ENCODE results near the gene FGD4.

The FGD4 gene

DNA sequence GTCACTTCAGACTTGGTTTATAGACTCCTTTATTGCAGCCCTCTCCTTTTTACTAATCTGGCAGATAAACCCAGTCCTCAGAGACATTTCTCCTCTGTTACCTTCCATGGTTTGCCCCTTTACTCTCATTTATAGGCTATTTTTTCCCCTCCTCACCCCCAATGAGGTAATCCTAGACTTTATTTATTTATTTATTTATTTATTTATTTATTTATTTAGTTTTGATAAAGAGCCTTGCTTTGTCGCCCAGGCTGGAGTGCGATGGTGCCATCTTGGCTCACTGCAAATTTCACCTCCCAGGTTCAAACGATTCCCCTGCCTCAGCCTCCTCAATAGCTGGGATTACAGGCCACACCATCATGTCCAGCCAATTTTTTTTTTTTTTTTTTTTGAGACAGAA is 8.4 kb downstream of the FGD4 start:
- no peak for DNase-seq (ENCODE audit: low read depth)

DNA sequence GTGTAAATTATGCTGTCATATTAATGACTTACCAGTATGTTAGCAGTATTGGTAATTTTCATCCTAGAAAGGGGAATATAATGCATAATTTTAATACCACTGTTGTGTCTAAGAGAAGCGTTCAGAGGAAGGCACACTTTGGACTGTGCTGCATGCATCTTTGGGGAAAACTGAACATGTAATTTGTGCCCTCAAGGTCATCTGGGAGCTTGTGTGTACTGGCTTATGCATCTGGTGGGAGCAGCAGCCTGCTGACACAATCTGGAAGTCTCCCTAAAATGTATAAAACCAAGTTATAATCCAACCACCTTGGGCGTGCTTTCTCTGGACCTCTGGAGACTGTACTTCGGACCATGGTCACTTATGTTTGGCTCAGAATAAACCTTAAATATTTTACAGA is 14.1 kb downstream of the FGD4 start:
- no peak for DNase-seq (ENCODE audit: low read depth)

DNA sequence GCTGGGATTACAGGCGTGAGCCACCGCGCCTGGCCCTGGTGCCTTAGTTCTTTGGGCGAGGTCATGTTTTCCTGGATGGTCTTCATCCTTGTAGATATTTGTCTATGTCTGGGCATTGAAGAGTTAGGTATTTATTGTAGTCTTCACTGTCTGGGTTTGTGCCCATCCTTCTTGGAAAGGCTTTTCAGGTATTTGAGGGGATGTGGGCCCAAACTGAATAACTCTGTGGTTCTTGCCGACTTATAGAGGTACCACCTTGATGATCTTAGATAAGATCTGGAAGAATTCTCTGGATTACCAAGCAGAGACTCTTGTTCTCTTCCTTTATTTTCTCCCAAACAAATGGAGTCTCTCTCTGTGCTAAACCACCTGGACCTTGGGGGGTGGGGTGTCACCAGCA is 18.9 kb downstream of the FGD4 start:
- DNase-seq (ENCODE audit: low read depth), result no peak

DNA sequence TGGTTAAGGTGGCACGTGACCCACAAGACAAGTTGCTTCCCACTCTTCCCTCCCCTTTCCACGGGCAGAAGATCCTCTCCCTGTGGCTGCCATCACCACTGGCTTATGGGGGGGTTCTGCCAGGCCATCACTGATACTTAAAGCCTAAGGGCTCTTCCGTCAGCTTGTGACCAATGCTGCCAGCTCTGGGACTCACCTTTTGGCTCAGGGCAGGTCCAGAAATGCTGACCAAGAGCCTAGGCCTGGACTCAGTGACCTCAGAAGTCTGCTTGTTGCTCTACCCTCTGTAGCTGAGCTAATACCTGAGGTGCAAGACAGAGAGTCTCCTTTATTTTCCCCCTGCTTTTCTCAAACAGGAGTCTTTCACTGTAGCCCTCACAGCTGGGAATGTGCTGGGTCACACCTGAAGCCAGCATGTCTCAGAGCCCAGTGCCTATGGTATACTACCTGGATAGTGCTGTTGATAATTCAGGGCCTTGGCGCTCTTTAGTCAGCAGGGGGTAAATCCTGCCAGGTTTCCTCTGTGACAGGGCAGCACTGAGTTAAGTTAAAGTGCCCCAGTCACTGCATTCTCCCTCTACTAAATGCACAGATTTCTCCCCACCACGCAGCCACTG is 19.7 kb downstream of the FGD4 start:
- DNase-seq (ENCODE audit: low read depth), result no peak

DNA sequence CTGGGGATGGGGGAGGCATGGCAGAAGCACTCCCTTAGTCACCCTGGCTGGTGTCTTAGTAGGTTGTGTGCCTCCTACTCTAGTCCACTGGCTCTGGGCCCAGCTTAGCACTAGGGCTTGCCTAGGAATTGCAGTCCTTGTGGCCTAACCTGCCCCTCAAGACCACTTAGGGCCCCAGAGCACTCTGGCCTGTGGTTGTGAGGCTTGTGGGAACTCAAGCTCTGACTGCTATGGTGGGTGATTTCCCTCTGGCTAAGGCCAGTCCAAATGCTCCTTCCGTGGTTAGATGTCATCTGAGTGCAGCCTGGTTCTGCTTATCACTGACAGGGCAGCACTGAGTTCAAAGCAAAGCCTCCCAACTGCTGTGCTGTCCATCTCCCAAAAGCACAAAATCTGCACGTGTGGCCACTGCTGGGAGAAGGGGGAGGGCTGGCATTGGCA is 20.2 kb downstream of the FGD4 start:
- peak; percentile 66 for DNase-seq (ENCODE audit: low read depth)

DNA sequence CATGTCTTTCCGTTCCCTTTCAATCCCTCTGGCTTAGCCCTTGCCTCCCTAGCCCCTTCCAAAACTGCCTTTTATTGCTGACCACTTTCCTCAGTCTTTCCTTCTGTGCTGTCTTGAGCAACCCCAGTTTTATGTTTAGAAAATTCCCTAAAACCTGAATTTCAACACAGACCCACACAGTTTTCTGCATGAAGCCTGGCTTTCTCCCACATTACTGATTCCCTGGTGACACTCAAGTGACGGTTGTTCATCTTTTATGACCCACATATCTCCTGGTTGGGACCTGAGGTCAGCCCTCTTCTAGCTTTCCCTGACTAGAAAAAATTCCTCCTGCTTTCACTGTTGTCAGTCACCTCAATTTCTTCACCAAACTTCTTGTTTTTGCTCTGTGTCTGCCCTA is 21.0 kb downstream of the FGD4 start:
- no peak for DNase-seq (ENCODE audit: low read depth)

DNA sequence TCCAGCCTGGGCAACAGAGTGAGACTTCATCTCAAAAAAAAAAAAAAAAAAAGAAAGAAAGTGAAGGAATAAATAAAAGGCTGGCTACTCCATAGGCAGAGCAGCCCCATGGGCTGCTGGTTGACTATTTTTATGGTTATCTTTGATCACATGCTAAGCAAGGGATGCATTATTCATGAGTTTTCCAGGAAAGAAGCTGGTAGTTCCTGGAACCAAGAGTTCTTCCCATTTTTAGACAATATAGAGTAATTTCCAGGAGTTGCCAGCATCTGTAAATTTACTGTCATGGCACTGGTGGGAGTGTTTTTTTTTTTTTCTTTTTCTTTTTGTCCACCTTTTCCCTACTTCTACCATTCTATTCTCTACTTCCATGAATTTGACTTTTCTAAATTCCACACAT is 24.2 kb downstream of the FGD4 start:
- DNase-seq (ENCODE audit: low read depth), result no peak

DNA sequence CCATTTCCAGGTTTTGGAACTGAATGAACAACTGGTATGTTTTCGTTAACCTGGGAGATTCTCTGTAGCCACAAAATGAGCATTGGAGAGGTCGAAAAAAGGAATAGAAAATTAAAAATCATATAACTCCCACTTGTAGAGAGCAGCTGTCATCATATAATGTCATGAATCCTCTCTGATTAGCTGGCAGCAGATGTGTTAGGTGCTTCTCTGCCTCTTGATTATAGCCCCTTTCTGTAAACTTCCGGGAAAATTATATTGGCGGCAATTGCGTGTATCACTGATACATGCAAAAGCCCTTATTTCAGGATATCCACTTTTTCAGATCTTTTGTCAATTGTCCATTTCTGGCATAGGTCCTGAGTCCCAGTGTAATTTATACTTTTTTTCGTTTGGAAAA is 31.7 kb downstream of the FGD4 start:
- no peak for DNase-seq (ENCODE audit: low read depth)

DNA sequence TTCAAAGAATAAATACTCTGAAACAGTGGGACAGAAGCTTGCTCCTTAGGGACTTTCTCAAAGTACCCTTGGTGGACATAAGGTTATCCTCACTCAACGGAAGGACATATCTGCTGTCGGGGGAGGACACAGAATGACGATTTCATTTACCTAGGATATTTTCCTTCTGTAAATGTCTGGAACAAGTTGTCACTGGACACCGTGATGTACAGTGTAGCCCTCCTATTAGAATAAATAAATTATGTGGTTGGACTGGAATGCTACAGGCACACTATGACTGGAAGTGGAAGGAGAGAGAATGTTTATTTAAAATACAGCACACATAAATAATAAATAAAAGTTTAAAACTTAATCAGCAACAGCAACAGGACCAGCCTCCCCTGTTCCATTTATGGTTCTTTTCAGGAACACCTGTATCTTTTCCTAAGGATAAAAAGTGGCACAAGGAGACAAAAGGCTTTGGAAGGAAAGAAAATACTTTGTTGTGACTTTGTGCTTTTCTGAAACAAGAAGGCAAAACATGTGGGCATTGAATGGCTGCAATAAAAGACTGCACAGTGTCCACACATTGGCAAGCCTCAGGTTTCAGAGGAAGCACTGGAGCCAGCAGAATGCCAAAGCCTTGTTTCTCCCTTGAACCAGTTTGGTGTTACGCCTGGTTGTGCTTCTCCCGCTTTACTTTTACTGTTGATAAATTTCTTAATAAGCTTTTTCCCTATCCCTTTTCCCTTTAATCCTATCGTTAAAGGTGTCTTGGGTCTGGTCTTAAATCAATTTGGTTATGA is 36.8 kb downstream of the FGD4 start:
- DNase-seq (ENCODE audit: low read depth), result peak; percentile 80

DNA sequence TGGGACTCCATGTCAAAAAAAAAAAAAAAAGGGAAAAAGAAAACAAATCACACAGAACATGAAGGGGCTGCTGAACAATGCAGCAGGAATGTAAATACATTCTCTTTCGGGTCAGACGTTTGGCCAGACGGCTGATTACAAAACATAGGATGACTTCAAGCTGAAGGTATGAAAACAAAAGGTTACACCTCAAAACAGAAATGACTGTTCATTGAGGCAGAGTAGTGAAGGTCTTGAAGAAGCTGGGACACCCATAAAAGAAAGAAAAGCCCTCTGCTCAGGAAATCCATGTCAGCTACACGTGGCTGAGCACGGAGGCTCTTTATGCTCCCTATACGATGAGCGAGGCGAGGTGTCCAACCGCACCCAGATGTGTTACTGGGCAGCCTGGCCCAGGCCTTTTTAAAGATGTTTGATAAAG is 37.7 kb downstream of the FGD4 start:
- peak; percentile 99 for DNase-seq (ENCODE audit: low read depth)

DNA sequence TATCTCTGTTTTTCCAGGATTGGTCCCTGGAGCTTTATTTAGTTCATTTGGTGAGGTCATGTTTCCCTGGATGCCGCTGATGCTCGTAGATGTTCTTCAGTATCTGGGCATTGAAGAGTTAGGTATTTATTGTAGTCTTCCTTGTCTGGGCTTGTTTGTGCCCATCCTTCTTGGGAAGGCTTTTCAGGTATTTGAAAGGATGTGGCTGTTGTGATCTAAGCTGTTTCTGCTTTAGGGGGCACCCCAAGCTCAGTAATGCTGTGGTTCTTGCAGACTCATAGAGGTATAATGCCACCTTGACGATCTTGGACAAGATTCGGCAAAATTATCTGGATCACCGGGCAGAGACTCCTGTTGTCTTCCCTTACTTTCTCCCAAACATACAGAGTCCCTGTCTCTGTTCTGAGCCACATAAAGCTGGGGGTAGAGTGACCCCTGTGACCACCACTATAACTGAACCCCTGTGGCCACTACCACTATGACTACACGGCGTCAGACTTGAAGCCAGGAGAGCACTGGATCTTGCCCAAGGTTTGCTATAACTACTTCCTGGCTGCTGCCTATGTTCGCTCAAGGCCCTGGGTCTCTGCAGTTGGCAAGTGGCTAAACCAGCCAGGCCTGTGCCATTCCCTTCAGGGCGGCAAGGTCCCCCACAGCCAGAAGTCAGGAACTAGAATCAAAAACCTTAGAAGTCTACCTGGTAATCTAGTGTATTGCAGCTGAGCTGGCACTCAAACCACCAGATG is 40.9 kb downstream of the FGD4 start:
- DNase-seq (ENCODE audit: low read depth), result no peak

DNA sequence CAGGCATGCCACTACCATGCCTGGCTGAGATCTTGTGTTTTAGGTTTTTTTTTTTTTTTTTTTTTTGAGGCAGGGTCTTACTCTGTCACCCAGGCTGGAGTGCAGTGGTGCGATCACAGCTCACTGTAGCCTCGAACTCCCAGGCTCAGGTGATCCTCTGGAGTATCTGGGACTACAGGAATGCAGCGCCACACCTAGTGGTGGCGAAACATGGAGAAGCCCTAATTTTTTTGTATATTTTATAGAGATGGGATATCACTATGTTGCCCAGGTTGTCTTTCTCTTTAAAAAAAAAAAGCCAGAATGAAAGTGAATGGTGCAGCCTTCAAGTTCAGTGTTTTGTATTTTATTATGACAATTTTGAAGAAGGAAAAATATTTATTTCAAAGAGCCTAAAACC is 44.1 kb downstream of the FGD4 start:
- DNase-seq (ENCODE audit: low read depth), result no peak

DNA sequence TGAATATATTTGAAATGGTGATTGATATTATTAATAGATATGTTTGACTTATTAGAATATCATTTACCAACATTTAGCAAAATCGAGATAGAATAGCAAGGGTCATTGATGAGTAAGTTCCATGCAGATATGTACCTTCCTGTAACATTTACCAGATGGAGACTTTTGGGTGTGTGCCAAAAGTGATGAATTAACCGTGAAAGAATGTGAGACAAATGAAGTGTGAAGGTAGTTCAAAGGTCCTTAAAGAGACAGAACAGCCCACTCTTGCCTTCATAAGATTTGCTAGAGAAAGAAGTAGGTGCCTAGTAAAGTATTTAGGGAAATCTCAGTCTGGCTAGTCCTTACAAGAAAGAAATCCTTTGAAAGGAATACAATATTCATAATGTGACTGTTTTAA is 45.5 kb downstream of the FGD4 start:
- DNase-seq (ENCODE audit: low read depth), result peak; percentile 90

DNA sequence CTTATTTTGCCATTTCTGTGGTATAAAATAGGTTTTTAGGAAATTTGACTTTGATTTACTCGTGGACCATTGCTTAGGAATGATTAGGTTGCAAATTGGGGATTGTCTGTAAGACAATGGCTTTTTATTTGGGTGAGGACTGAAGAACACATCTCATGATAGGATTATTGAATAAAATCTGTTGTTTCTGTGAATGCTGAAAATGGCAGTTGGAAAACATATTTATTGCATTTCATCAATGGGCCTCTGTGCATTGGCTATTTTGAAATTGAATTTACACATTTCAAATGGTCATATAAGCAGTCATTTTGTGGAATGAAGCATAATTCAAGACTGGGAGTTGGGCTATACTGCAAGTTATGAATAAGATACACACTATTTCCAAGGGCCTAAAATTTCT is 46.0 kb downstream of the FGD4 start:
- no peak for DNase-seq (ENCODE audit: low read depth)

DNA sequence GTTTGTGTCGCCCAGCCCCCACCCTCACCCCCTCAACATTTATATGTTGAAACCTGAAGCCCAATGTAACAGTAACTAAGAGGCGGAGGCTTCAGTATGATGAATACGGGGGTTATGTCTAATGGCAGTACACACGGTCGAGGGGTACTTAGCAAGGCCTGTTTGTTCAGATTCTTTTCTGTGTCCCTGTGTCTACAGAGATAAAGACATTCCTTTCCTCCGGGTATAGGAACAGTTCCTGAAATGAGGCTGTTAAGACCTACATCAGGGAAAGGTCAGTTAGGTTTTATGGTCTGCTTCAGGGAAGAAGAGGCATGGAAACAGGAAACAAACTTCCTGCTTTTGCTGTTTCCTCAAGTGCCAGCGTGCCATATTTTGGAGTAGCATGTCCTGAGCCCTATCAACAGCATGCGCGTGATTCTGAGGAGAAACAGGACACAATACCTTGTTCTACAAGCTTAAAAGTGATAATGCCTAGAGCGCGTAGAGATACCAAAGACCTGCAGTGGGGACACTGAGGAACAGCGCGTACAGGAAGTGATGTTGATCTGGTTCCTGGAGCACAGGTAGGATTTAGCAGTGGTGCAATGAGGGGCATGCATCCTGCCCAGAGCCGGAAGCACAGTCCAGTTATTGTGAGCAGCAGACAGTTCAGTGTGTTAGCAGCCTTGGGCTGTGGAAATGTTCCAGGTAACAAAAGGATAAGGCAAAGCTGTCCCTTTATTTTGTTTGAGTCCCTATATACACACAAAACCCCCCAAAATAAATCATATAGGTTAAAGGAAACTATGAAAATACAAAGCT is 47.2 kb downstream of the FGD4 start:
- no peak for DNase-seq (ENCODE audit: low read depth)

DNA sequence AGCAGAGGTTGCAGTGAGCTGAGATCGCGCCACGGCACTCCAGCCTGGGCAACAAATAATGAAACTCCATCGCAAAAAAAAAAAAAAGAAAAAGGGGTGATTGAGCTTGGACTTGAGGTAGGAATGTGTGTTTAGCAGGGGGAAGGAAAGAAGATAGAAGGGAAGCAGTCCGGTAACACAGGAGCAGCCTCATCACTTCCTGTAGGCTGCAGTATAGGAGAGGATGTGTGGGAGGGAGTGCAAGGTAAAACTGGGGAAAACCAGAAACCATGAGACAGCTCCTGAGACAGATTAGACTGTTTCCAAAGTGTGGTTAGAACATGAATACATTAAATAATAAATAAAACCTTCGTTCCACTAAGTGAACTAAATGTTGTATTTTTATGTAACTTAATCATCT is 49.2 kb downstream of the FGD4 start:
- peak; percentile 68 for DNase-seq (ENCODE audit: low read depth)

DNA sequence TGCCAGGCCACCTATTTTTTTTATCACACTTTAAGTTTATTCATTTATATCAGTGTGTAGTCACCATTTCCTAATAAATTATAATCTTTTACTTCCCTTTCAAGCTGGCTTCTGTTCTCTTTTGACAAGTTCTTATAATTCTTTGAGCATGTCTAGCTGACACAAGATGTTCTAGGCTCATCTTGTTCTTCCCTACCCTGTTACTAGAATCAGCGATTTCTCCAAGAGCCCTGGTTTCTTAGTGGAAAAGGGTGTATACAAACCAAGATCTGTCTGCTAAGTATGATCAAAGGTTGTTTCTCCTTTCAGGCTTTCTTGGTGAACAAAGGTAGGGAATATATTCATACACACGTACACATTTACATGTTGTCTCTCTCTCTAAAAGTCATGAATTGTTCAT is 51.0 kb downstream of the FGD4 start:
- no peak for DNase-seq (ENCODE audit: low read depth)

DNA sequence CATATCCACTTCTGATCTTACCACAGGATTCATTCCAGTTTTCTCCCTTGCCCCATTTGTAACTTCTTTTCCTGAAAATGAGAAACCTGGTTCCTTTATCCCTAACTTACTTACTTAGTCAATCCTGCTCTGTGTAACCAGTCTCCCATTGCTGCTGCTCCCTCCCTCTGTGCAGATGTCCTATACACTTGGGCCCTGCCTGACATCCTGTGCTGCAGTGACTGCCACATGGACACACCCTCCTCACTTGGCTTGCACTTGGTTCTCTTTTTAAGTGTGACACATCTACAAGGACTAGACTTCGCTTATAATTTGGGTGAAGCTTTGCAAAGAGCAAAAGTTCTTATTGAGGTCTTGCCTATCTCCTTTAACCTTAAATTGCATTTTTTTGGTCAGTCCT is 51.4 kb downstream of the FGD4 start:
- DNase-seq (ENCODE audit: low read depth), result no peak

DNA sequence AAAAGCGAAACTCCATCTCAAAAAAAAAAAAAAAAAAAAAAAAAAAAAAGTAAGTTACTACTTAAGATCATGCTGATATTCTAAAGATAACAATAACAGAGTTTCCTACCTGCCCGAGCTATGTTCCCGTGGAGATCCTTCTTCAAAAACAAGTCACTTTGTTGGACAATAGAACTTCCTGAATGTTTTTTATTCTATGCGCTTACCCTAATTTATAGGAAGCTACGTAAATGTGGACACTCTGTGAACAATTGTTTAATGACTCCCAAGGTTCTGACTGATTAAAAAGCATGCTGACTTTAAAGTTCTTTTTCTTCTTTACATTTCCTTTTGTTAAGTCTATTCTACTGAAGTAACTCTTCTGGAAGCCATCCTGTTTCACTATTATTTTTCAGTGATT is 52.5 kb downstream of the FGD4 start:
- no peak for DNase-seq (ENCODE audit: low read depth)

DNA sequence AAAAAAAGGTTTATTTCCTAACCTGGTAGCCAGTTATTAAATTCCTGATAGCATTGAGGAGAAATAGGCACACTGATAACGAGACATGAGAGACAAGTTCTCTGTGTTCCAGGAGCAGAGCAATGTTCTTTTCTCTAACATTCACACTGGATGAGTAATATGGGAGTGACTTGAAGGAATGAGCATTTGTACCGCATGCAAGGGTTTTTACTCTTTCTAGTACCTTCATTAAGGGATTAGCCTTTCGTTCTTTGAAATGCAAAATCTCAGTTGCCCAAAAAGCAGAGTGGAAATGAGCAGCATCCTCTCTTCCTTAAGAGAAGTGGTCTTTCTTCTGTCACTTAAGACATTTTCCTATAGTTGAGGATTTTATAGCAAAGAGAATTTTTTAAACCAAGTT is 54.7 kb downstream of the FGD4 start:
- DNase-seq (ENCODE audit: low read depth), result peak; percentile 89

DNA sequence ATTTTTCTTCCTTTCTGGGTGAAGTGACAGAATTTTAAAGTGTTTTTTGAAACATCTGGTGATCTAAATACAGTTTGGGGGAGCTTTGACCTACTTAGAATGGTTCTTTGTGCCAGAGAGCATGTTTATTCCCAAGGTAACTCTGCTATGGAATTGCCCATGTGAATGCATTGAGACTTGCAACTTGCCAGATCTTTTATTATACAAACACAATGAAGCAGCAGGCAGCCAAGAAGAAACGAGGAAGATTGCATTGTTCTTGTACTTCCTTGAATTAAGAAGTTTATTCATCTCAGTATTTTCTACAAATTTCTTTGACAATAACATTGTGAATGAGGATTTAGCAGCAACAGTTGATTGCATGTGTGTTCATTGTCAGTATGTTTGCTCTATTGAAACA is 55.5 kb downstream of the FGD4 start:
- no peak for DNase-seq (ENCODE audit: low read depth)

DNA sequence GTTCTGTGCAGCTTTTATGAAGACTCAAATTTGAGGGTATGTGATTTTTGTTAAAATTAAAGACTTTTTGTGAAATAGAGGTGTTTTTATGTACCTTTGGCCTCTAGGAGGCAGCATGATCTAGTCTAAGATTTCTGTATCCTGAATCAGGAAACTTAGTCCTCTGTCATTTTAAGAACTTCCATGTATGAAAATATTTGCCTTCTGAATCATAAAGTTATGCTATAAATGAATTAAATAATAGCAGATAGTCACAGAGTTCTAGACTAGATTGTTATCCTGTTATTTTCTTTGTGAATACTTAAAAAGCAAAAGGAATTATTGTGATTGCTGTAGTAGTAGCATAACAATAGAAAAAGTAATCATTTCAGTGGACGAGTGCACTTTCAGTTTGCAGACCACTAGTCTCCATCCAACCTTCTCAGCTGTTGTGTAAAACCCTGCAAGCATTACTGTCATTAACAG is 56.3 kb downstream of the FGD4 start:
- peak; percentile 84 for DNase-seq (ENCODE audit: low read depth)

Data from iris pigment epithelial cell (primary cell).